ENCODE data around the gene TNFRSF11A. TPM values are rescaled to one million over a fixed set of nuclear protein-coding genes. Genes with fewer than 3 reads are reported as not detected.

The TNFRSF11A gene
- total RNA-seq, 1 donor, result under 0.01 TPM

GRCh38 chr18:62413206-62413605, 88.1 kb downstream of the TNFRSF11A start:
- no peak for TF ChIP-seq CTCF (IDR thresholded peaks at IDR 0.05; ENCODE audit: extremely low read depth, low read depth, low read length)
- peaks cover 2% of the 10 kb centered on the region for H3K9me3 ChIP-seq (ENCODE audit: low read depth, low read length)

GRCh38 chr18:62418258-62418657, 93.1 kb downstream of the TNFRSF11A start:
- Histone ChIP-seq H3K9me3 (ENCODE audit: low read depth, low read length) (no peaks in the 10 kb centered on the region), H4K20me1 (ENCODE audit: insufficient read depth, low read length) (no peaks in the 10 kb centered on the region), H3K4me1 (ENCODE audit: insufficient read depth, low read length) (no peaks in the 10 kb centered on the region), H3K4me2 (ENCODE audit: insufficient read depth, low read length) (no peak overlapping the region), H3K27me3 (ENCODE audit: insufficient read depth, low read length) (peaks cover 21% of the 10 kb centered on the region), H3K36me3 (ENCODE audit: insufficient read depth, low read length) (no peaks in the 10 kb centered on the region), H2AFZ (ENCODE audit: low read length) (no peak overlapping the region), H3K27ac (ENCODE audit: low read depth, low read length) (no peak overlapping the region), H3K79me2 (ENCODE audit: insufficient read depth, low read length) (no peaks in the 10 kb centered on the region), H3K4me3 (ENCODE audit: insufficient read depth, low read length) (no peak overlapping the region)
- no peak for DNase-seq (ENCODE audit: insufficient read length, low spot score, missing footprints)
- TF ChIP-seq CTCF (IDR thresholded peaks at IDR 0.05; ENCODE audit: extremely low read depth, low read depth, low read length), result no peak

More at GRCh38 chr18:62413206-62413605, 88.1 kb downstream of the TNFRSF11A start:
- H3K79me2 ChIP-seq (ENCODE audit: insufficient read depth, low read length), result no peaks in the 10 kb centered on the region
- no peaks in the 10 kb centered on the region for H3K4me1 ChIP-seq (ENCODE audit: insufficient read depth, low read length)
- H3K4me3 ChIP-seq (ENCODE audit: insufficient read depth, low read length), result no peak overlapping the region
- H3K36me3 ChIP-seq (ENCODE audit: insufficient read depth, low read length), result no peaks in the 10 kb centered on the region
- DNase-seq (ENCODE audit: insufficient read length, low spot score, missing footprints), result no peak
- no peaks in the 10 kb centered on the region for H4K20me1 ChIP-seq (ENCODE audit: insufficient read depth, low read length)
- H3K27ac ChIP-seq (ENCODE audit: low read depth, low read length), result no peak overlapping the region
- no peak overlapping the region for H2AFZ ChIP-seq (ENCODE audit: low read length)
- H3K27me3 ChIP-seq (ENCODE audit: insufficient read depth, low read length), result peaks cover 30% of the 10 kb centered on the region
- H3K4me2 ChIP-seq (ENCODE audit: insufficient read depth, low read length), result no peak overlapping the region

- no peaks in the 10 kb centered on the region for H3K36me3 ChIP-seq (ENCODE audit: insufficient read depth, low read length)
- H3K4me3 ChIP-seq (ENCODE audit: insufficient read depth, low read length), result no peak overlapping the region
- no peaks in the 10 kb centered on the region for H3K9me3 ChIP-seq (ENCODE audit: low read depth, low read length)
- peak overlapping the region; percentile 6 for H3K27ac ChIP-seq (ENCODE audit: low read depth, low read length)
- no peak overlapping the region for H2AFZ ChIP-seq (ENCODE audit: low read length)
- no peak for TF ChIP-seq CTCF (IDR thresholded peaks at IDR 0.05; ENCODE audit: extremely low read depth, low read depth, low read length)
- H3K4me1 ChIP-seq (ENCODE audit: insufficient read depth, low read length), result peaks cover 3% of the 10 kb centered on the region
- H3K27me3 ChIP-seq (ENCODE audit: insufficient read depth, low read length), result peaks cover 6% of the 10 kb centered on the region
- DNase-seq (ENCODE audit: insufficient read length, low spot score, missing footprints), result peak; percentile 78
- H3K4me2 ChIP-seq (ENCODE audit: insufficient read depth, low read length), result peak overlapping the region; percentile 46
- no peaks in the 10 kb centered on the region for H3K79me2 ChIP-seq (ENCODE audit: insufficient read depth, low read length)
- no peaks in the 10 kb centered on the region for H4K20me1 ChIP-seq (ENCODE audit: insufficient read depth, low read length)
Measured at GRCh38 chr18:62420151-62420512, 95.0 kb downstream of the TNFRSF11A start.

- TF ChIP-seq CTCF (IDR thresholded peaks at IDR 0.05; ENCODE audit: extremely low read depth, low read depth, low read length), result no peak
- peak overlapping the region; percentile 6 for H3K27ac ChIP-seq (ENCODE audit: low read depth, low read length)
- H3K9me3 ChIP-seq (ENCODE audit: low read depth, low read length), result no peaks in the 10 kb centered on the region
- peak overlapping the region; percentile 2 for H3K4me3 ChIP-seq (ENCODE audit: insufficient read depth, low read length)
- peak; percentile 58 for DNase-seq (ENCODE audit: insufficient read length, low spot score, missing footprints)
- no peaks in the 10 kb centered on the region for H3K79me2 ChIP-seq (ENCODE audit: insufficient read depth, low read length)
- H3K4me2 ChIP-seq (ENCODE audit: insufficient read depth, low read length), result peak overlapping the region; percentile 46
- H2AFZ ChIP-seq (ENCODE audit: low read length), result peak overlapping the region; percentile 7
- no peaks in the 10 kb centered on the region for H3K36me3 ChIP-seq (ENCODE audit: insufficient read depth, low read length)
- no peaks in the 10 kb centered on the region for H4K20me1 ChIP-seq (ENCODE audit: insufficient read depth, low read length)
- peaks cover 7% of the 10 kb centered on the region for H3K4me1 ChIP-seq (ENCODE audit: insufficient read depth, low read length)
- peaks cover 6% of the 10 kb centered on the region for H3K27me3 ChIP-seq (ENCODE audit: insufficient read depth, low read length)
Measured at GRCh38 chr18:62420513-62421209, 95.6 kb downstream of the TNFRSF11A start.

Measured in osteoblast (primary cell).